Heart left ventricle (tissue), 13 donors: ENCODE measurements around the gene POMGNT2.

Source experiments
- POLR2A ChIP-seq, 2 donors: fragments of 450-650 bp; IDR thresholded peaks; one replicate each; pipeline ENCODE4 v1.6.1; 2017; ENCODE audit warnings: antibody characterized with exemption in 2 of 2, mild to moderate bottlenecking in 2 of 2, moderate library complexity in 2 of 2
- TF ChIP-seq, protein P1 (sequence below), 12 donors: fragments of 200-600 bp; sonication (generic) in 4 of 12; IDR thresholded peaks; one replicate each; pipeline versions ENCODE4 v1.5.0 to v1.8.0; 2018 to 2022; ENCODE audit warnings: antibody characterized with exemption in 12 of 12, mild to moderate bottlenecking in 5 of 12
- donor health status: ischemic (EF 13 %, LVEDD 7.1; RV severe dilation, severe dysfunction).
- donor health status: DM: no; HTN: yes; CAD: no.
- donor health status: DM: no; HTN: no; CAD: no.
- donor health status: ischemic (EF 25% LVEDD 6.9; RV normal size, moderate dysfunction).
- donor health status: ischemic (EF 25% LVEDD 5.7; RV mildly dilated, moderate dysfunction).
- donor health status: ischemic (EF 35%, LVEDD 5.7; RV mildly dilated, moderate dysfunction).
- donor health status: nonischemic (EF 11% LVEDD 7.7; RV severe dilation, severe dysfunction).
- donor health status: DM: yes; HTN: yes; CAD: no.
- donor health status: PGD.
- donor health status: ischemic (EF 29% LVEDD 5.4; RV normal size, mild dysfunction).
- donor health status: nonischemic (EF 23%, LVEDD 6.1; RV moderate dilation, normal function).

DNA sequence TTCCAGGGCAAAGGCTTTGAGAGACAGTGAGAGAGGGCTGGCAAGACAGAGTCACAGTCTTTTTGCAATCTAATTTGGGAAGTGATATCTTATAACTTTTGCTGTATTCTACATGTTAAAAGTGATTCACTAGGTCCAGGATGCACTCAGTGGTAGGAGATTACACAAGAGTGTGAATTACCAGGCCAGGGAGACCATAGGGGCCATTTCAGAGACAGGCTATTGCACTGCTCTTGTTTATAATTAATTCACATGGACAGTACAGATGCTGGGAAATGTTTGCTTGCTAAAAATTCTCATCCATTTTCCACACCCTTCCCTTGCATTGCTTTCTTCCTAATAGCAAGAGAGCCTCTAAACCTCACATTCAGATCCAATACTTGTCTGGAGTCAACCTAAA lies 22.6 kb upstream of the POMGNT2 start:
- TF ChIP-seq POLR2A (IDR thresholded peaks at IDR 0.05), result no peak
- TF ChIP-seq, protein P1, sequence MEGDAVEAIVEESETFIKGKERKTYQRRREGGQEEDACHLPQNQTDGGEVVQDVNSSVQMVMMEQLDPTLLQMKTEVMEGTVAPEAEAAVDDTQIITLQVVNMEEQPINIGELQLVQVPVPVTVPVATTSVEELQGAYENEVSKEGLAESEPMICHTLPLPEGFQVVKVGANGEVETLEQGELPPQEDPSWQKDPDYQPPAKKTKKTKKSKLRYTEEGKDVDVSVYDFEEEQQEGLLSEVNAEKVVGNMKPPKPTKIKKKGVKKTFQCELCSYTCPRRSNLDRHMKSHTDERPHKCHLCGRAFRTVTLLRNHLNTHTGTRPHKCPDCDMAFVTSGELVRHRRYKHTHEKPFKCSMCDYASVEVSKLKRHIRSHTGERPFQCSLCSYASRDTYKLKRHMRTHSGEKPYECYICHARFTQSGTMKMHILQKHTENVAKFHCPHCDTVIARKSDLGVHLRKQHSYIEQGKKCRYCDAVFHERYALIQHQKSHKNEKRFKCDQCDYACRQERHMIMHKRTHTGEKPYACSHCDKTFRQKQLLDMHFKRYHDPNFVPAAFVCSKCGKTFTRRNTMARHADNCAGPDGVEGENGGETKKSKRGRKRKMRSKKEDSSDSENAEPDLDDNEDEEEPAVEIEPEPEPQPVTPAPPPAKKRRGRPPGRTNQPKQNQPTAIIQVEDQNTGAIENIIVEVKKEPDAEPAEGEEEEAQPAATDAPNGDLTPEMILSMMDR (IDR thresholded peaks at IDR 0.05), result no peak
